HG03342 (cell line): ENCODE measurements around the gene ARHGAP44.

Source experiments
- ATAC-seq: cut with Tn5 transposase; IDR thresholded peaks from one replicate; pipeline ENCODE4 v1.9.1; 2021; ENCODE audit warnings: mild to moderate bottlenecking, moderate library complexity; ENCODE audit not compliant: unreplicated experiment

ARHGAP44 gene

GRCh38 chr17:12789481-12790248, at the start of gene ARHGAP44:
Gene ARHGAP44, plus strand, starts transcription at chr17:12789498. Its CDS starts 341 bp downstream, at chr17:12789839.
- peak; percentile 74 for ATAC-seq

- no peak for ATAC-seq
These were observed 49.8 kb upstream of the ARHGAP44 start for GRCh38 chr17:12739500-12739899.

GRCh38 chr17:12743046-12743445, 46.3 kb upstream of the ARHGAP44 start:
- ATAC-seq = no peak

GRCh38 chr17:12744298-12744697, 45.0 kb upstream of the ARHGAP44 start:
- ATAC-seq = no peak

- no peak for ATAC-seq
These were observed 44.5 kb upstream of the ARHGAP44 start for GRCh38 chr17:12744786-12745185.

- ATAC-seq = no peak
These were observed 43.8 kb upstream of the ARHGAP44 start for GRCh38 chr17:12745486-12745885.

GRCh38 chr17:12756786-12757185, 32.5 kb upstream of the ARHGAP44 start:
- ATAC-seq = no peak

- ATAC-seq = no peak
These were observed 30.2 kb upstream of the ARHGAP44 start for GRCh38 chr17:12759090-12759489.

GRCh38 chr17:12765548-12765947, 23.8 kb upstream of the ARHGAP44 start:
- ATAC-seq = no peak

- no peak for ATAC-seq
These were observed 21.0 kb upstream of the ARHGAP44 start for GRCh38 chr17:12768255-12768654.

- ATAC-seq = no peak
These were observed 19.3 kb upstream of the ARHGAP44 start for GRCh38 chr17:12769981-12770380.

GRCh38 chr17:12773153-12773552, 16.1 kb upstream of the ARHGAP44 start:
- ATAC-seq = no peak

GRCh38 chr17:12789075-12789480, 220 bp upstream of the ARHGAP44 start:
- peak; percentile 86 for ATAC-seq

GRCh38 chr17:12790249-12791106, 1.2 kb downstream of the ARHGAP44 start:
- no peak for ATAC-seq

- ATAC-seq = no peak
These were observed 5.7 kb downstream of the ARHGAP44 start for GRCh38 chr17:12794919-12795532.

GRCh38 chr17:12800855-12801365, 11.6 kb downstream of the ARHGAP44 start:
- no peak for ATAC-seq

- no peak for ATAC-seq
These were observed 17.3 kb downstream of the ARHGAP44 start for GRCh38 chr17:12806630-12807029.

- no peak for ATAC-seq
These were observed 19.4 kb downstream of the ARHGAP44 start for GRCh38 chr17:12808723-12809122.

- no peak for ATAC-seq
These were observed 23.6 kb downstream of the ARHGAP44 start for GRCh38 chr17:12812877-12813276.

GRCh38 chr17:12813664-12814063, 24.4 kb downstream of the ARHGAP44 start:
- no peak for ATAC-seq

- no peak for ATAC-seq
These were observed 25.4 kb downstream of the ARHGAP44 start for GRCh38 chr17:12814718-12815117.
